LNCaP clone FGC (cell line): Measurements from ENCODE around the gene ERCC6L2.

Experiments
- DNase-seq: peaks from one replicate; pipeline ENCODE4 v3.0.0-alpha.2; 2011; ENCODE audit warnings: low read depth
- H3K4me3 ChIP-seq: 2 replicates; pipeline ENCODE4 v1.5.1; 2011; ENCODE audit warnings: mild to moderate bottlenecking, low read depth, low read length, control low read depth
- CTCF ChIP-seq: IDR thresholded peaks from 2 replicates; pipeline ENCODE4 v1.5.1; 2012; ENCODE audit warnings: mild to moderate bottlenecking; ENCODE audit not compliant: control insufficient read depth, insufficient read depth; ENCODE audit errors: extremely low read depth

The ERCC6L2 gene

GRCh38 chr9:95875305-95876137 is at the start of gene ERCC6L2:
Gene ERCC6L2 (plus strand): TSS chr9:95875691. CDS start chr9:95876039, 348 bp downstream.
- DNase-seq, result peak; percentile 94
- no peak for TF ChIP-seq CTCF
- H3K4me3 ChIP-seq, result no peak within 1 kb of the TSS

GRCh38 chr9:95826183-95826838 is 49.2 kb upstream of the ERCC6L2 start:
- no peak overlapping the region for H3K4me3 ChIP-seq
- no peak for TF ChIP-seq CTCF
- DNase-seq, result no peak

GRCh38 chr9:95830768-95831167 is 44.7 kb upstream of the ERCC6L2 start:
- TF ChIP-seq CTCF, result no peak

GRCh38 chr9:95831810-95832209 is 43.7 kb upstream of the ERCC6L2 start:
- no peak for TF ChIP-seq CTCF
- no peak for DNase-seq
- H3K4me3 ChIP-seq, result no peak overlapping the region

More at GRCh38 chr9:95830768-95831167, 44.7 kb upstream of the ERCC6L2 start:
- H3K4me3 ChIP-seq, result no peak overlapping the region
- no peak for DNase-seq

- H3K4me3 ChIP-seq, result no peak overlapping the region
- no peak for TF ChIP-seq CTCF
- no peak for DNase-seq
These were observed 41.8 kb upstream of the ERCC6L2 start for GRCh38 chr9:95833546-95834178.

- DNase-seq, result no peak
- no peak for TF ChIP-seq CTCF
- no peak overlapping the region for H3K4me3 ChIP-seq
These were observed 41.1 kb upstream of the ERCC6L2 start for GRCh38 chr9:95834281-95834907.
